Kidney glomerular epithelial cell (primary cell): ENCODE data around the gene CCL19.

Experiments used
- DNase-seq: peaks from one replicate; lab custom pipeline; 2025; lab: John Stamatoyannopoulos, UW

CCL19 gene

GRCh38 chr9:34694811-34695210, 3.7 kb upstream of the CCL19 start:
- no peak for DNase-seq

- DNase-seq, result no peak
Measured at GRCh38 chr9:34693560-34693959, 2.5 kb upstream of the CCL19 start.

- no peak for DNase-seq
Measured at GRCh38 chr9:34691936-34692315, 850 bp upstream of the CCL19 start.

GRCh38 chr9:34689512-34689911, 1.6 kb downstream of the CCL19 start:
- no peak for DNase-seq

- no peak for DNase-seq
Measured at GRCh38 chr9:34689116-34689470, 2.0 kb downstream of the CCL19 start.

- DNase-seq, result no peak
Measured at GRCh38 chr9:34688329-34689115, 2.6 kb downstream of the CCL19 start.

GRCh38 chr9:34687276-34688030, 3.6 kb downstream of the CCL19 start:
- no peak for DNase-seq

GRCh38 chr9:34686732-34687131, 4.3 kb downstream of the CCL19 start:
- no peak for DNase-seq

- DNase-seq, result no peak
Measured at GRCh38 chr9:34686231-34686630, 4.8 kb downstream of the CCL19 start.

GRCh38 chr9:34685591-34685990, 5.5 kb downstream of the CCL19 start:
- DNase-seq, result no peak

- DNase-seq, result no peak
Measured at GRCh38 chr9:34684816-34685215, 6.3 kb downstream of the CCL19 start.

- no peak for DNase-seq
Measured at GRCh38 chr9:34684145-34684544, 6.9 kb downstream of the CCL19 start.

- DNase-seq, result no peak
Measured at GRCh38 chr9:34675869-34676268, 15.2 kb downstream of the CCL19 start.

GRCh38 chr9:34675048-34675714, 15.9 kb downstream of the CCL19 start:
- no peak for DNase-seq

- no peak for DNase-seq
Measured at GRCh38 chr9:34674440-34674839, 16.6 kb downstream of the CCL19 start.

- DNase-seq, result no peak
Measured at GRCh38 chr9:34671307-34671706, 19.8 kb downstream of the CCL19 start.

GRCh38 chr9:34669809-34670562, 21.1 kb downstream of the CCL19 start:
- no peak for DNase-seq

- peak; percentile 76 for DNase-seq
Measured at GRCh38 chr9:34665381-34666250, 25.5 kb downstream of the CCL19 start.

GRCh38 chr9:34665067-34665380, 26.1 kb downstream of the CCL19 start:
- DNase-seq, result no peak

GRCh38 chr9:34664281-34665066, 26.6 kb downstream of the CCL19 start:
- DNase-seq, result peak; percentile 59

- no peak for DNase-seq
Measured at GRCh38 chr9:34663303-34663605, 27.8 kb downstream of the CCL19 start.
